ENCODE measurements around the gene GALNT6. TPM values are rescaled to one million over a fixed set of nuclear protein-coding genes. Genes with fewer than 3 reads are reported as not detected.

GALNT6 gene
- total and polyA plus RNA-seq, 2 donors (not counting 3 experiments of a cell fraction or from before 2014, with no cell fraction given), result 18.7 to 39.2 TPM

DNA sequence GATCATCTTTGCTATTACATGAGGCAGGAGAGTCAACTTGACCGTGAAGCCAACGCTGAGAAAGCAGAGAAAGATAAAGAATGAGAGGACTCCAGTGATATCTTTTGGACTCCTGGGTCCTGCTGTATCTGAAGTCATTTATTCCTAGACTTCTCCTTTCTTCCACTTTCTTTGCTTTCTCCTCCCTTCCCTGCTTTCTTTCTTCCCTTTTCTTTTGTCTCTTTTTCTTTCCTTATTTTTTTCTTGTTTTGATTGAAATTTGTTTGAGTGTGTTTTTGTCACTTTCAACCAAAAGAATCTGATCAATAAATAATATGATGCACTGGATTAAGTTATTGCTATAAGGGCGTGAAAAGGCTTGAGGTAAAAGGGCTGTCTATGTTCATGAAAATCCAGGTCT lies 13.4 kb upstream of the GALNT6 start:
- POLR2A ChIA-PET, result no interaction called here
- Histone ChIP-seq H3K4me1 (ENCODE audit: control insufficient read depth, extremely low read depth, insufficient read depth, low read length) (no peaks in the 10 kb centered on the region), H2AFZ (ENCODE audit: low read depth, low read length) (no peak overlapping the region), H3K27me3 (ENCODE audit: control insufficient read depth in 2 of 2, insufficient read depth in 2 of 2, low read length in 2 of 2) (no peaks in the 10 kb centered on the region), H4K20me1 (replicated peaks; ENCODE audit: control insufficient read depth, extremely low read depth, insufficient read depth, low read length) (no peaks in the 10 kb centered on the region), H3K4me3 (replicated peaks in 1 of 3; ENCODE audit: insufficient read depth in 1 of 3, low read depth in 1 of 3, low read length in 3 of 3) (no peak overlapping the region), H3K27ac (ENCODE audit: insufficient read depth, low read depth, low read length) (no peak overlapping the region), H3K9ac (replicated peaks; ENCODE audit: extremely low read depth, insufficient read depth, low read length) (no peak overlapping the region), H3K36me3 (ENCODE audit: control insufficient read depth in 2 of 2, extremely low read depth in 1 of 2, insufficient read depth in 2 of 2, low read length in 2 of 2) (no peaks in the 10 kb centered on the region), H3K4me2 (ENCODE audit: insufficient read depth, low read length) (no peak overlapping the region), H3K79me2 (ENCODE audit: control insufficient read depth, insufficient read depth, low read length) (no peaks in the 10 kb centered on the region), H3K9me1 (replicated peaks; ENCODE audit: control insufficient read depth, extremely low read depth, insufficient read depth, low read length) (no peaks in the 10 kb centered on the region), H3K9me3 (replicated peaks; ENCODE audit: control insufficient read depth, insufficient read depth, low read length) (no peaks in the 10 kb centered on the region)
- TF ChIP-seq POLR2A (IDR thresholded peaks at IDR 0.05; ENCODE audit: low read depth, low read length) (no peak), MYC (IDR thresholded peaks at IDR 0.05; ENCODE audit: low read depth, low read length) (no peak), JUN (IDR thresholded peaks at IDR 0.05; ENCODE audit: borderline replicate concordance, insufficient read depth, insufficient read length, low read depth) (no peak), POLR2AphosphoS5 (IDR thresholded peaks at IDR 0.05; ENCODE audit: insufficient read depth, low read depth, low read length) (no peak), EZH2 (IDR thresholded peaks at IDR 0.05; ENCODE audit: borderline replicate concordance, low read depth, low read length, severe bottlenecking) (no peak), FOS (IDR thresholded peaks at IDR 0.05; ENCODE audit: borderline replicate concordance, insufficient read depth, low read length) (no peak), GATA2 (IDR thresholded peaks at IDR 0.05; ENCODE audit: insufficient read depth, insufficient read length, low read depth, low read length) (no peak)
- TF ChIP-seq, protein P1, sequence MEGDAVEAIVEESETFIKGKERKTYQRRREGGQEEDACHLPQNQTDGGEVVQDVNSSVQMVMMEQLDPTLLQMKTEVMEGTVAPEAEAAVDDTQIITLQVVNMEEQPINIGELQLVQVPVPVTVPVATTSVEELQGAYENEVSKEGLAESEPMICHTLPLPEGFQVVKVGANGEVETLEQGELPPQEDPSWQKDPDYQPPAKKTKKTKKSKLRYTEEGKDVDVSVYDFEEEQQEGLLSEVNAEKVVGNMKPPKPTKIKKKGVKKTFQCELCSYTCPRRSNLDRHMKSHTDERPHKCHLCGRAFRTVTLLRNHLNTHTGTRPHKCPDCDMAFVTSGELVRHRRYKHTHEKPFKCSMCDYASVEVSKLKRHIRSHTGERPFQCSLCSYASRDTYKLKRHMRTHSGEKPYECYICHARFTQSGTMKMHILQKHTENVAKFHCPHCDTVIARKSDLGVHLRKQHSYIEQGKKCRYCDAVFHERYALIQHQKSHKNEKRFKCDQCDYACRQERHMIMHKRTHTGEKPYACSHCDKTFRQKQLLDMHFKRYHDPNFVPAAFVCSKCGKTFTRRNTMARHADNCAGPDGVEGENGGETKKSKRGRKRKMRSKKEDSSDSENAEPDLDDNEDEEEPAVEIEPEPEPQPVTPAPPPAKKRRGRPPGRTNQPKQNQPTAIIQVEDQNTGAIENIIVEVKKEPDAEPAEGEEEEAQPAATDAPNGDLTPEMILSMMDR (IDR thresholded peaks at IDR 0.05; ENCODE audit: extremely low read depth in 1 of 2, insufficient read depth in 1 of 2, low read depth in 1 of 2, low read length in 2 of 2), result no peak
- TF ChIP-seq, protein P2, sequence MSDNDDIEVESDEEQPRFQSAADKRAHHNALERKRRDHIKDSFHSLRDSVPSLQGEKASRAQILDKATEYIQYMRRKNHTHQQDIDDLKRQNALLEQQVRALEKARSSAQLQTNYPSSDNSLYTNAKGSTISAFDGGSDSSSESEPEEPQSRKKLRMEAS (IDR thresholded peaks at IDR 0.05; ENCODE audit: insufficient read depth, insufficient read length), result no peak
- DNase-seq (ENCODE audit: low read depth, low spot score) (no peak), FAIRE-seq (no peak)
- CTCF ChIA-PET, result interaction anchor here (1.2 to 1.5 kb wide), 3 partner anchors 11 to 16 kb away, joined by 3 to 6 read pairs (median 4); no protein-coding TSS in a partner anchor
- BruUV-seq (replicated peaks), result no TSS peak
- intact Hi-C loops (cut with micrococcal nuclease) (no loop called here), dilution Hi-C loops (cut with MboI; ENCODE audit: extremely low pct_ligation_motif_present, low sequenced_read_pairs) (no loop called here)
